A549 (cell line): ENCODE results near the gene RAB1B. TPM values are rescaled to one million over a fixed set of nuclear protein-coding genes. Genes with fewer than 3 reads are reported as not detected.
"Not testable (repeated sequence)": the region's sequence is repeated elsewhere in the genome, so short reads cannot be mapped to it uniquely, and the experiment has no call there.

Experiments
- ATAC-seq, 2 experiments: fragments of 200-7000 bp in 1 of 2; fragments of >200 bp in 1 of 2; cut with Nextera tagmentation in 1 of 2; cut with Tn5 transposase in 1 of 2; 3 replicates each; pipeline versions ENCODE4 v1.8.0 to v1.9.1; 2018 to 2020; ENCODE audit warnings: mild to moderate bottlenecking in 1 of 2, moderate library complexity in 1 of 2
- CTCF ChIA-PET: fragments of 300-600 bp; sonication (Branson Sonifier 250); formaldehyde crosslinking; extraction: SDS; loops from one replicate; lab custom pipeline; 2021; ENCODE audit warnings: antibody characterized with exemption, inconsistent platforms; lab: Yijun Ruan, JAX
- POLR2A ChIA-PET: fragments of 350-600 bp; formaldehyde crosslinking; extraction: SDS; loops from one replicate; lab custom pipeline; 2021; ENCODE audit warnings: antibody characterized with exemption, inconsistent platforms; lab: Yijun Ruan, JAX
- DNase-seq, 2 experiments: peaks; one replicate each; pipeline versions ENCODE4 v3.0.0 to v3.0.0-alpha.2; 2011 to 2016; ENCODE audit warnings: low read depth in 1 of 2, low spot score in 1 of 2
- FAIRE-seq: peaks from 2 replicates; lab custom pipeline; 2011; peaks lifted over from hg19 to GRCh38; lab: Jason Lieb, UNC
- H3K27ac ChIP-seq, 2 experiments: fragments of >200 bp; sonication (Bioruptor Twin); formaldehyde crosslinking; 3 replicates each; pipeline ENCODE4 v1.5.1; 2016 to 2017
- H3K4me1 ChIP-seq: fragments of >200 bp; sonication (Bioruptor Twin); formaldehyde crosslinking; 3 replicates; pipeline ENCODE4 v1.6.1; 2016
- H3K4me2 ChIP-seq: fragments of >200 bp; sonication (Bioruptor Twin); formaldehyde crosslinking; 3 replicates; pipeline ENCODE4 v1.6.1; 2016
- H3K4me3 ChIP-seq: fragments of >200 bp; sonication (Bioruptor Twin); formaldehyde crosslinking; 3 replicates; pipeline ENCODE4 v1.5.1; 2016
- H3K9me3 ChIP-seq: fragments of >200 bp; sonication (Bioruptor Twin); formaldehyde crosslinking; 3 replicates; pipeline ENCODE4 v1.6.1; 2016
- CEBPB ChIP-seq, 2 experiments: fragments of >200 bp in 1 of 2; sonication (Bioruptor Twin) in 1 of 2; formaldehyde crosslinking in 1 of 2; IDR thresholded peaks; 2 replicates each; pipeline ENCODE4 v1.6.1; 2012 to 2016
- CHD2 ChIP-seq: fragments of 150-350 bp; IDR thresholded peaks from 2 replicates; pipeline ENCODE4 v1.6.1; 2014; ENCODE audit warnings: low read length; ENCODE audit not compliant: partially characterized antibody
- EHF ChIP-seq: fragments of 250-450 bp; sonication (Bioruptor Pico); IDR thresholded peaks from 2 replicates; pipeline ENCODE4 v1.5.0; 2020; ENCODE audit warnings: mild to moderate bottlenecking
- FOSB ChIP-seq: fragments of 250-450 bp; sonication (Bioruptor Pico); IDR thresholded peaks from 2 replicates; pipeline ENCODE4 v1.5.0; 2020; ENCODE audit warnings: mild to moderate bottlenecking, moderate library complexity
- GATA3 ChIP-seq: IDR thresholded peaks from 2 replicates; pipeline ENCODE4 v1.6.1; 2012; ENCODE audit warnings: borderline replicate concordance
- HDAC2 ChIP-seq: fragments of 200-600 bp; sonication (generic); IDR thresholded peaks from 2 replicates; pipeline ENCODE4 v1.6.1; 2016
- HEYL ChIP-seq: fragments of 250-450 bp; sonication (Bioruptor Pico); IDR thresholded peaks from 2 replicates; pipeline ENCODE4 v1.8.0; 2021; ENCODE audit warnings: mild to moderate bottlenecking, moderate library complexity
- HOXA7 ChIP-seq: fragments of 250-450 bp; sonication (Bioruptor Pico); IDR thresholded peaks from 2 replicates; pipeline ENCODE4 v1.5.0; 2020; ENCODE audit warnings: mild to moderate bottlenecking, moderate library complexity
- HOXB13 ChIP-seq: fragments of 250-450 bp; sonication (Bioruptor Pico); IDR thresholded peaks from 2 replicates; pipeline ENCODE4 v1.5.0; 2020; ENCODE audit warnings: low read depth, mild to moderate bottlenecking, moderate library complexity
- JUN ChIP-seq, 2 experiments: fragments of >200 bp; sonication (Bioruptor Twin); formaldehyde crosslinking; IDR thresholded peaks; 2 replicates in 1 of 2; 3 replicates in 1 of 2; pipeline ENCODE4 v1.6.1; 2016 to 2017
- JUNB ChIP-seq: fragments of >200 bp; sonication (Bioruptor Twin); formaldehyde crosslinking; IDR thresholded peaks from 2 replicates; pipeline ENCODE4 v1.6.1; 2016
- MAFK ChIP-seq: fragments of 450-650 bp; IDR thresholded peaks from 2 replicates; pipeline ENCODE4 v1.6.1; 2014; ENCODE audit not compliant: partially characterized antibody
- NFE2L2 ChIP-seq: fragments of 150-350 bp; conservative IDR thresholded peaks from 2 replicates; pipeline ENCODE4 v1.6.1; 2014; ENCODE audit warnings: low read length
- NPAS2 ChIP-seq: fragments of 250-450 bp; sonication (Bioruptor Pico); IDR thresholded peaks from 2 replicates; pipeline ENCODE4 v1.8.0; 2022; ENCODE audit warnings: mild to moderate bottlenecking, moderate library complexity, borderline replicate concordance
- RARB ChIP-seq: fragments of 250-450 bp; sonication (Bioruptor Pico); IDR thresholded peaks from 2 replicates; pipeline ENCODE4 v1.8.0; 2021; ENCODE audit warnings: mild to moderate bottlenecking, moderate library complexity
- RNF2 ChIP-seq: fragments of 200-600 bp; sonication (generic); IDR thresholded peaks from 2 replicates; pipeline ENCODE4 v1.6.1; 2016; ENCODE audit warnings: low read depth, mild to moderate bottlenecking, antibody characterized with exemption, moderate library complexity, borderline replicate concordance
- ZSCAN20 ChIP-seq: fragments of 250-450 bp; sonication (Bioruptor Pico); IDR thresholded peaks from 2 replicates; pipeline ENCODE4 v1.8.0; 2022; ENCODE audit warnings: mild to moderate bottlenecking, moderate library complexity
- WGBS: methylation state at CpG from one replicate; pipeline ENCODE4 v1.1.6; 2017; ENCODE audit errors: missing lambda C conversion rate; 5-methylcytosine and 5-hydroxymethylcytosine counted together
- polyA plus RNA-seq, 4 experiments: library from polyadenylated mRNA; depleted of rRNA in 3 of 4; stranded (reverse); fragments of >200 nt; fragmentation: RNase III in 1 of 4; extraction: RNeasy Plus Mini Kit Qiagen cat#74134 plus additional on column Dnase treatment in 1 of 4; gene quantifications; 2 replicates in 3 of 4; 3 replicates in 1 of 4; pipeline ENCODE4 v1.2.3, GENCODE V29; 2011 to 2017
- TF ChIP-seq, protein P1 (sequence below): fragments of >200 bp; sonication (Bioruptor Twin); formaldehyde crosslinking; IDR thresholded peaks from 3 replicates; pipeline ENCODE4 v1.5.1; 2016
- TF ChIP-seq, protein P2 (sequence below): fragments of 450-650 bp; IDR thresholded peaks from 2 replicates; pipeline ENCODE4 v1.6.1; 2014; ENCODE audit warnings: antibody characterized with exemption
- TF ChIP-seq, protein P3 (sequence below): IDR thresholded peaks from 2 replicates; pipeline ENCODE4 v1.6.1; 2012; ENCODE audit warnings: low read depth, borderline replicate concordance
- TF ChIP-seq, protein P4 (sequence below): fragments of >200 bp; sonication (Bioruptor Twin); formaldehyde crosslinking; IDR thresholded peaks from 3 replicates; pipeline ENCODE4 v1.6.1; 2016
- TF ChIP-seq, protein P5 (sequence below): fragments of 250-450 bp; sonication (Bioruptor Pico); IDR thresholded peaks from 2 replicates; pipeline ENCODE4 v1.5.0; 2021; ENCODE audit warnings: mild to moderate bottlenecking, moderate library complexity, borderline replicate concordance
- TF ChIP-seq, protein P6 (sequence below): fragments of >200 bp; sonication (Bioruptor Twin); formaldehyde crosslinking; IDR thresholded peaks from 2 replicates; pipeline ENCODE4 v1.6.1; 2016

Gene RAB1B
- polyA plus RNA-seq, 2 of the 4 experiments (the other 2 are of a cell fraction), result 87.8 to 147 TPM

DNA sequence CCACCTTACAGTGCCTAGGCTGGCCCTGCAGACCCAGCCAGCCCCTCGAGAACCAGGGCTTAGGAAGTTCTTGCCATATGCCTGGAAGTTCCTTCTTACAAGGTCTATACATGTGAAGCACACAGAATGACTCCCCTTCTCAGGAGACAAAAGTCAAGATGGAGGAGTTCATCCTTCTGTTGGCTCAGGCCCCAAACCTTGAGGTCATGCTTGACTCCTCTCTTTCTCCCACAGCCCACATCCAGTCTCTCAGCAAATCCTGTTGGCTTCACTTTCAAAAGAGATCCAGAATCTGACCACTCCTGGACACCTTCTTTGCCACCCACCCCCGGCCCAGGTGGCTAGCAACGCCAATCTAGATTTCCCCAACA, 50.1 kb downstream of the RAB1B start:
- Histone ChIP-seq H3K27ac (peak overlapping the region; percentile 62 to 79), H3K4me1 (peaks cover 17% of the 10 kb centered on the region), H3K9me3 (no peaks in the 10 kb centered on the region)
- ATAC-seq (no peak), DNase-seq (no peak)
- POLR2A ChIA-PET, result no interaction called here
- CTCF ChIA-PET, result interaction anchor here (0.5 to 12.2 kb wide), 3 partner anchors 8 to 95 kb away, joined by 3 to 247 read pairs (median 10); partner anchors contain the start of gene RIN1
- no peak for TF ChIP-seq HDAC2
- TF ChIP-seq GATA3, result no peak
- no peak for TF ChIP-seq HOXA7 (CRISPR knock-in tag)
- TF ChIP-seq CEBPB (IDR thresholded peaks at IDR 0.05), result no peak
- TF ChIP-seq JUNB, result no peak
- no peak for TF ChIP-seq RARB (CRISPR knock-in tag)
- TF ChIP-seq HEYL (CRISPR knock-in tag), result no peak
- TF ChIP-seq ZSCAN20 (CRISPR knock-in tag), result no peak
- TF ChIP-seq, protein P1, sequence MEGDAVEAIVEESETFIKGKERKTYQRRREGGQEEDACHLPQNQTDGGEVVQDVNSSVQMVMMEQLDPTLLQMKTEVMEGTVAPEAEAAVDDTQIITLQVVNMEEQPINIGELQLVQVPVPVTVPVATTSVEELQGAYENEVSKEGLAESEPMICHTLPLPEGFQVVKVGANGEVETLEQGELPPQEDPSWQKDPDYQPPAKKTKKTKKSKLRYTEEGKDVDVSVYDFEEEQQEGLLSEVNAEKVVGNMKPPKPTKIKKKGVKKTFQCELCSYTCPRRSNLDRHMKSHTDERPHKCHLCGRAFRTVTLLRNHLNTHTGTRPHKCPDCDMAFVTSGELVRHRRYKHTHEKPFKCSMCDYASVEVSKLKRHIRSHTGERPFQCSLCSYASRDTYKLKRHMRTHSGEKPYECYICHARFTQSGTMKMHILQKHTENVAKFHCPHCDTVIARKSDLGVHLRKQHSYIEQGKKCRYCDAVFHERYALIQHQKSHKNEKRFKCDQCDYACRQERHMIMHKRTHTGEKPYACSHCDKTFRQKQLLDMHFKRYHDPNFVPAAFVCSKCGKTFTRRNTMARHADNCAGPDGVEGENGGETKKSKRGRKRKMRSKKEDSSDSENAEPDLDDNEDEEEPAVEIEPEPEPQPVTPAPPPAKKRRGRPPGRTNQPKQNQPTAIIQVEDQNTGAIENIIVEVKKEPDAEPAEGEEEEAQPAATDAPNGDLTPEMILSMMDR, result no peak
- no peak for TF ChIP-seq MAFK
- no peak for TF ChIP-seq HOXB13 (CRISPR knock-in tag)
- TF ChIP-seq, protein P2, sequence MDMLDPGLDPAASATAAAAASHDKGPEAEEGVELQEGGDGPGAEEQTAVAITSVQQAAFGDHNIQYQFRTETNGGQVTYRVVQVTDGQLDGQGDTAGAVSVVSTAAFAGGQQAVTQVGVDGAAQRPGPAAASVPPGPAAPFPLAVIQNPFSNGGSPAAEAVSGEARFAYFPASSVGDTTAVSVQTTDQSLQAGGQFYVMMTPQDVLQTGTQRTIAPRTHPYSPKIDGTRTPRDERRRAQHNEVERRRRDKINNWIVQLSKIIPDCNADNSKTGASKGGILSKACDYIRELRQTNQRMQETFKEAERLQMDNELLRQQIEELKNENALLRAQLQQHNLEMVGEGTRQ, result no peak
- no peak for TF ChIP-seq CHD2
- TF ChIP-seq RNF2, result no peak
- TF ChIP-seq JUN (IDR thresholded peaks at IDR 0.05), result no peak
- TF ChIP-seq, all 56 proteins: peak for 0
- Histone ChIP-seq H3K4me2 (peak overlapping the region; percentile 52; the same call in 2 of the 3 replicates), H3K4me3 (no peak overlapping the region)
- no peak for FAIRE-seq
- 44% methylated on average over 1 of the region's 3 CpGs for WGBS

DNA sequence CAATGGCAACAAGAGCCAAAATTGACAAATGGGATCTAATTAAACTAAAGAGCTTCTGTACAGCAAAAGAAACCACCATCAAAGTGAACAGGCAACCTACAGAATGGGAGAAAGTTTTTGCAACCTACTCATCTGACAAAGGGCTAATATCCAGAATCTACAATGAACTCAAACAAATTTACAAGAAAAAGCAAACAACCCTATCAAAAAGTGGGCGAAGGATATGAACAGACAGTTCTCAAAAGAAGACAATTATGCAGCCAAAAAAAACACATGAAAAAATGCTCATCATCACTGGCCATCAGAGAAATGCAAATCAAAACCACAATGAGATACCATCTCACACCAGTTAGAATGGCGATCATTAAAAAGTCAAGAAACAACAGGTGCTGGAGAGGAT, 51.9 kb downstream of the RAB1B start:
- POLR2A ChIA-PET, H3K4me3 ChIP-seq, FAIRE-seq, ATAC-seq, H3K9me3 ChIP-seq, DNase-seq, H3K27ac ChIP-seq, H3K4me2 ChIP-seq: not testable (repeated sequence)
- CTCF ChIA-PET, result interaction anchor here (1.4 to 12.2 kb wide), 2 partner anchors 9 to 12 kb away, joined by 3 to 247 read pairs; partner anchors contain the start of gene RIN1
- WGBS, result 83% methylated on average over 2 of the region's 2 CpGs
- peaks cover 25% of the 10 kb centered on the region for H3K4me1 ChIP-seq

DNA sequence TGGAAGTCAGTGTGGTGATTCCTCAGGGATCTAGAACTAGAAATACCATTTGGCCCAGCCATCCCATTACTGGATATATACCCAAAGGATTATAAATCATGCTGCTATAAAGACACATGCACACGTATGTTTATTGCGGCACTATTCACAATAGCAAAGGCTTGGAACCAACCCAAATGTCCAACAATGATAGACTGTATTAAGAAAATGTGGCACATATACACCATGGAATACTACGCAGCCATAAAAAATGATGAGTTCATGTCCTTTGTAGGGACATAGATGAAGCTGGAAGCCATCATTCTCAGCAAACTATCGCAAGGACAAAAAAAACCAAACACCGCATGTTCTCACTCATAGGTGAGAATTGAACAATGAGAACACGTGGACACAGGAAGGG, 52.3 kb downstream of the RAB1B start:
- H3K27ac ChIP-seq, H3K4me3 ChIP-seq, H3K9me3 ChIP-seq, POLR2A ChIA-PET, ATAC-seq, FAIRE-seq, H3K4me2 ChIP-seq, DNase-seq: not testable (repeated sequence)
- peaks cover 25% of the 10 kb centered on the region for H3K4me1 ChIP-seq
- WGBS, result 79% methylated on average over 6 of the region's 6 CpGs
- CTCF ChIA-PET, result interaction anchor here (1.4 kb wide), 1 partner anchor 9 kb away, joined by 3 read pairs; no protein-coding TSS in a partner anchor

DNA sequence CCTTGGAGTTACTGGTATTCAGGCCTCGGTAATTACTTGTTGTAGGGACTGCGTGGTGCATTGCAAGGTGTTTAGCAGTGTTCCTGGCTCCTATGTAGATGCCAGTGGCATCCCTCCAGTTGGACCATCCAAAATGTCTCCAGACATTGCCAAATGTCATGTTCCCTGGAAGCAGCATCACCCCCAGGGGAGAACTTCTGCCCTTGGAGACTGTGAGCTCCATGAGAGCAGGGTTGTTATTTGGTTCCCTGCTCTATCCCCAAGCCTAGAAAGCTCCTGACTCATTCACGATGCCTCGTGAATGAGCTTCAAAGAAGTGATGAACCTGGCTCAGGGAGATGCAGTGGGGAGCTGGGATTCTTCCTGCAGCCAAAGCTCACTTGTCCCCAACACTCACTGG, 53.2 kb downstream of the RAB1B start:
- FAIRE-seq (no peak), ATAC-seq (no peak), DNase-seq (no peak)
- ChIA-PET CTCF (interaction anchor here (0.6 to 2.0 kb wide), 6 partner anchors 9 to 67 kb away, joined by 4 to 12 read pairs (median 5); partner anchors contain the start of gene RIN1), POLR2A (interaction anchor here (1.1 kb wide), 1 partner anchor 9 kb away, joined by 4 read pairs; no protein-coding TSS in a partner anchor)
- H3K9me3 ChIP-seq, result no peaks in the 10 kb centered on the region
- H3K4me2 ChIP-seq, result no peak overlapping the region
- H3K4me3 ChIP-seq, result no peak overlapping the region
- H3K4me1 ChIP-seq, result peaks cover 33% of the 10 kb centered on the region
- no peak overlapping the region for H3K27ac ChIP-seq
- 90% methylated on average over 4 of the region's 4 CpGs for WGBS
- no peak for TF ChIP-seq HDAC2
- no peak for TF ChIP-seq JUNB
- TF ChIP-seq, protein P3, sequence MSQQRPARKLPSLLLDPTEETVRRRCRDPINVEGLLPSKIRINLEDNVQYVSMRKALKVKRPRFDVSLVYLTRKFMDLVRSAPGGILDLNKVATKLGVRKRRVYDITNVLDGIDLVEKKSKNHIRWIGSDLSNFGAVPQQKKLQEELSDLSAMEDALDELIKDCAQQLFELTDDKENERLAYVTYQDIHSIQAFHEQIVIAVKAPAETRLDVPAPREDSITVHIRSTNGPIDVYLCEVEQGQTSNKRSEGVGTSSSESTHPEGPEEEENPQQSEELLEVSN, result no peak
- TF ChIP-seq NFE2L2, result no peak
- no peak for TF ChIP-seq FOSB (CRISPR knock-in tag)
- TF ChIP-seq, protein P4, sequence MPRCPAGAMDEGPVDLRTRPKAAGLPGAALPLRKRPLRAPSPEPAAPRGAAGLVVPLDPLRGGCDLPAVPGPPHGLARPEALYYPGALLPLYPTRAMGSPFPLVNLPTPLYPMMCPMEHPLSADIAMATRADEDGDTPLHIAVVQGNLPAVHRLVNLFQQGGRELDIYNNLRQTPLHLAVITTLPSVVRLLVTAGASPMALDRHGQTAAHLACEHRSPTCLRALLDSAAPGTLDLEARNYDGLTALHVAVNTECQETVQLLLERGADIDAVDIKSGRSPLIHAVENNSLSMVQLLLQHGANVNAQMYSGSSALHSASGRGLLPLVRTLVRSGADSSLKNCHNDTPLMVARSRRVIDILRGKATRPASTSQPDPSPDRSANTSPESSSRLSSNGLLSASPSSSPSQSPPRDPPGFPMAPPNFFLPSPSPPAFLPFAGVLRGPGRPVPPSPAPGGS, result no peak
- no peak for TF ChIP-seq NPAS2
- no peak for TF ChIP-seq RARB (CRISPR knock-in tag)
- TF ChIP-seq EHF (CRISPR knock-in tag), result no peak
- TF ChIP-seq, protein P5, sequence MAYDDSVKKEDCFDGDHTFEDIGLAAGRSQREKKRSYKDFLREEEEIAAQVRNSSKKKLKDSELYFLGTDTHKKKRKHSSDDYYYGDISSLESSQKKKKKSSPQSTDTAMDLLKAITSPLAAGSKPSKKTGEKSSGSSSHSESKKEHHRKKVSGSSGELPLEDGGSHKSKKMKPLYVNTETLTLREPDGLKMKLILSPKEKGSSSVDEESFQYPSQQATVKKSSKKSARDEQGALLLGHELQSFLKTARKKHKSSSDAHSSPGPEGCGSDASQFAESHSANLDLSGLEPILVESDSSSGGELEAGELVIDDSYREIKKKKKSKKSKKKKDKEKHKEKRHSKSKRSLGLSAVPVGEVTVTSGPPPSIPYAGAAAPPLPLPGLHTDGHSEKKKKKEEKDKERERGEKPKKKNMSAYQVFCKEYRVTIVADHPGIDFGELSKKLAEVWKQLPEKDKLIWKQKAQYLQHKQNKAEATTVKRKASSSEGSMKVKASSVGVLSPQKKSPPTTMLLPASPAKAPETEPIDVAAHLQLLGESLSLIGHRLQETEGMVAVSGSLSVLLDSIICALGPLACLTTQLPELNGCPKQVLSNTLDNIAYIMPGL (CRISPR knock-in tag), result no peak
- TF ChIP-seq, protein P6, sequence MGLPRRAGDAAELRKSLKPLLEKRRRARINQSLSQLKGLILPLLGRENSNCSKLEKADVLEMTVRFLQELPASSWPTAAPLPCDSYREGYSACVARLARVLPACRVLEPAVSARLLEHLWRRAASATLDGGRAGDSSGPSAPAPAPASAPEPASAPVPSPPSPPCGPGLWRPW, result no peak
